HEK293T (cell line): ENCODE results near the gene PAAF1.

ENCODE experiments used
- CTCF ChIA-PET: fragments of 350-600 bp; formaldehyde crosslinking; extraction: SDS; loops from one replicate; lab custom pipeline; 2021; ENCODE audit warnings: antibody characterized with exemption, inconsistent platforms; lab: Yijun Ruan, JAX
- POLR2A ChIA-PET: fragments of 350-600 bp; formaldehyde crosslinking; extraction: SDS; loops from one replicate; lab custom pipeline; 2020; ENCODE audit warnings: antibody characterized with exemption, inconsistent platforms; lab: Yijun Ruan, JAX
- DNase-seq: peaks from one replicate; pipeline ENCODE4 v3.0.0; 2012; ENCODE audit warnings: mixed read lengths; ENCODE audit errors: extremely low spot score
- ARNT ChIP-seq: fragments of 450-650 bp; IDR thresholded peaks from 2 replicates; pipeline ENCODE4 v1.6.1; 2017; ENCODE audit warnings: mild to moderate bottlenecking
- BHLHE40 ChIP-seq: fragments of 450-650 bp; IDR thresholded peaks from 2 replicates; pipeline ENCODE4 v1.6.1; 2016; ENCODE audit warnings: mild to moderate bottlenecking, moderate library complexity, borderline replicate concordance
- CTBP1 ChIP-seq: fragments of 450-650 bp; IDR thresholded peaks from 2 replicates; pipeline ENCODE4 v1.6.1; 2016; ENCODE audit warnings: borderline replicate concordance
- ELF4 ChIP-seq: fragments of 450-650 bp; IDR thresholded peaks from 2 replicates; pipeline ENCODE4 v1.6.1; 2017; ENCODE audit warnings: antibody characterized with exemption
- FOXA1 ChIP-seq: fragments of 450-650 bp; IDR thresholded peaks from 2 replicates; pipeline ENCODE4 v1.6.1; 2016; ENCODE audit warnings: mild to moderate bottlenecking
- FOXK2 ChIP-seq: fragments of 450-650 bp; IDR thresholded peaks from 2 replicates; pipeline ENCODE4 v1.6.1; 2016; ENCODE audit warnings: mild to moderate bottlenecking
- FOXM1 ChIP-seq: fragments of 450-650 bp; IDR thresholded peaks from 2 replicates; pipeline ENCODE4 v1.6.1; 2017; ENCODE audit warnings: mild to moderate bottlenecking, borderline replicate concordance
- HDGF ChIP-seq: fragments of 450-650 bp; IDR thresholded peaks from 2 replicates; pipeline ENCODE4 v1.6.1; 2017; ENCODE audit warnings: antibody characterized with exemption, borderline replicate concordance
- L3MBTL2 ChIP-seq: fragments of 450-650 bp; conservative IDR thresholded peaks from 2 replicates; pipeline ENCODE4 v1.6.1; 2016; ENCODE audit warnings: mild to moderate bottlenecking
- LEF1 ChIP-seq: fragments of 450-650 bp; IDR thresholded peaks from 2 replicates; pipeline ENCODE4 v1.6.1; 2017; ENCODE audit warnings: mild to moderate bottlenecking, borderline replicate concordance
- NFRKB ChIP-seq: fragments of 450-650 bp; IDR thresholded peaks from 2 replicates; pipeline ENCODE4 v1.6.1; 2016; ENCODE audit warnings: mild to moderate bottlenecking, moderate library complexity
- SP1 ChIP-seq: fragments of 450-650 bp; IDR thresholded peaks from 2 replicates; pipeline ENCODE4 v1.6.1; 2017
- SUZ12 ChIP-seq: fragments of 450-650 bp; IDR thresholded peaks from 2 replicates; pipeline ENCODE4 v1.6.1; 2016; ENCODE audit warnings: mild to moderate bottlenecking
- TARDBP ChIP-seq: fragments of 450-650 bp; IDR thresholded peaks from 2 replicates; pipeline ENCODE4 v1.6.1; 2016
- ZNF384 ChIP-seq: fragments of 450-650 bp; IDR thresholded peaks from 2 replicates; pipeline ENCODE4 v1.6.1; 2016
- TF ChIP-seq, protein P1 (sequence below): fragments of 450-650 bp; IDR thresholded peaks from 2 replicates; pipeline ENCODE4 v1.6.1; 2016

Gene PAAF1

DNA sequence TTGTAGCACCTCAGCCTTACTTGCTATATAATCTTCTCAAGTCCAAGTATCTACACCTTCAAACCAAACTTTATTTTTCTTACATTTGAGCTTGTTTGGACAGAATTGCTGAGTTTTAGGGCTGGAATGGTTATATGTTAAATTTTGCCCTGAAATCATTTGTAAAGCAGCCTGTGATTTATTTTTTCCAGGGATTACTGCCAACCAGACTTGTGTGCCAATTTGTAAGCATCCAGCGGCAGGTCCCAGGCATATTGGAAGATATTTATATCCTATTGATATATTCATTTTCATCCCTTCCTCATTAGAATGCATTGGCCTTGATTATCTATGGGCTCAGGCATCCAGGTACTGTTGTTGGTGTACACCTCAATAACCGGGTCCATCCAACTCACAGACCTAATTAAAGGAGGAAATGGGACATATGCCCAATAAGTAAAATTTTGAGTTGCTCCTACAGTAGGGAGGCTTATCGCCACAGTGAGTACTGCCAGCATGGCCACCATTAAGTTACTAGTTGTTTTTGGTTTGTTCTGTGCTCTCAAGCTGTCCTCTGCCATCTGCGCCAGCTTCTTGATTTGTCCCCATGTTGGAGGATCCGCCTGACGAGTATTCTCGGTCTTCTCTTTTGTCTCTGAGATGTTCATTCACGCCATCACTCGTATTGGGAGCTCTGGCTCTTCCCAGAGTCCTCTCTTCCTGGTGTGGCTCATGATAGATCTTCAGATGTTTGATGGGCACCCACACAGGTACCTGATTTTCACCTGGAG is 64.2 kb downstream of the PAAF1 start:
- ChIA-PET POLR2A (no interaction called here), CTCF (no interaction called here)
- no peak for DNase-seq
- no peak for TF ChIP-seq FOXK2
- no peak for TF ChIP-seq SP1
- TF ChIP-seq FOXM1, result no peak
- no peak for TF ChIP-seq ELF4
- no peak for TF ChIP-seq ZNF384
- no peak for TF ChIP-seq L3MBTL2
- TF ChIP-seq, protein P1, sequence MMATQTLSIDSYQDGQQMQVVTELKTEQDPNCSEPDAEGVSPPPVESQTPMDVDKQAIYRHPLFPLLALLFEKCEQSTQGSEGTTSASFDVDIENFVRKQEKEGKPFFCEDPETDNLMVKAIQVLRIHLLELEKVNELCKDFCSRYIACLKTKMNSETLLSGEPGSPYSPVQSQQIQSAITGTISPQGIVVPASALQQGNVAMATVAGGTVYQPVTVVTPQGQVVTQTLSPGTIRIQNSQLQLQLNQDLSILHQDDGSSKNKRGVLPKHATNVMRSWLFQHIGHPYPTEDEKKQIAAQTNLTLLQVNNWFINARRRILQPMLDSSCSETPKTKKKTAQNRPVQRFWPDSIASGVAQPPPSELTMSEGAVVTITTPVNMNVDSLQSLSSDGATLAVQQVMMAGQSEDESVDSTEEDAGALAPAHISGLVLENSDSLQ, result no peak
- no peak for TF ChIP-seq HDGF
- TF ChIP-seq NFRKB, result no peak
- TF ChIP-seq TARDBP, result no peak

DNA sequence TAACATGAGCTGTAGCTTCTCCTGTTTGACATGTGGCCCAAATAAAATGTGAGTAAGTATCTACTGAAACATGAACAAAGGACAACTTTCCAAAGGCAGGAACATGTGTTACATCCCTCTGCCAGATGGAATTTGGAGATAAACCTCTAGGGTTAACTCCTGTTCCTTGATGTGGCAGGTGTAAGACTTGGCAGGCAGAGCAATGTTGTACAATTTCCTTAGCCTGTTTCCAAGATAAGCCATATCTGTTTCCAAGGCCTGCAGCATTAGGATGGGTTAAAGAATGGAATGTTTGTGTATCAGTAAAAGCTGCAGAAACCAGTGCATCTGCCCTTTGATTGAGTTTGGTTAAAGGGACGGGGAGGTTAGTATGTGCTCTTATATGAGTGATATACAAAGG is 65.2 kb downstream of the PAAF1 start:
- TF ChIP-seq BHLHE40 (no peak), ZNF384 (no peak), LEF1 (no peak), TARDBP (no peak), ELF4 (no peak), NFRKB (no peak), HDGF (no peak), SUZ12 (no peak), FOXK2 (no peak), CTBP1 (no peak), FOXM1 (no peak), ARNT (no peak), SP1 (no peak)
- TF ChIP-seq, protein P1, result no peak
- DNase-seq, result no peak
- ChIA-PET CTCF (no interaction called here), POLR2A (no interaction called here)

DNA sequence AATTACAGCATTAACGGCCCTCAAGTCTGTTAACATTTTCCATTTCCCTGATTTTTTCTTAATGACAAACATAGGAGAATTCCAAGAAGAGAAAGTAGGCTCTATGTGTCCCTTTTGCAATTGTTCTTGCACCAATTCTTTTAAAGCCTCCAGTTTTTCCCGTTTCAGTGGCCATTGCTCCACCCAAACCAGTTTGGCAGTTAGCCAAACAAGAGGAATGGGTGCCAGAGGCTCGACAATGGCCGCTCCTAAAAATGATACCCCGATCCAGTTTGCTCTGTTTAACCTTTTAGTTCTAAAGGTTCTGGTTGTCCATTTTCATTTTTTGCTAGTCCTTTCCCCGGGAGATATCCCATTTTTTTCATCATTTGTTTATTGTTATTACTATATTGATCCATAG is 67.3 kb downstream of the PAAF1 start:
- TF ChIP-seq ZNF384 (no peak), FOXK2 (no peak), ELF4 (no peak), CTBP1 (no peak), SP1 (no peak), HDGF (no peak), L3MBTL2 (no peak), TARDBP (no peak), SUZ12 (no peak)
- TF ChIP-seq, protein P1, result no peak
- ChIA-PET POLR2A (no interaction called here), CTCF (no interaction called here)
- no peak for DNase-seq

DNA sequence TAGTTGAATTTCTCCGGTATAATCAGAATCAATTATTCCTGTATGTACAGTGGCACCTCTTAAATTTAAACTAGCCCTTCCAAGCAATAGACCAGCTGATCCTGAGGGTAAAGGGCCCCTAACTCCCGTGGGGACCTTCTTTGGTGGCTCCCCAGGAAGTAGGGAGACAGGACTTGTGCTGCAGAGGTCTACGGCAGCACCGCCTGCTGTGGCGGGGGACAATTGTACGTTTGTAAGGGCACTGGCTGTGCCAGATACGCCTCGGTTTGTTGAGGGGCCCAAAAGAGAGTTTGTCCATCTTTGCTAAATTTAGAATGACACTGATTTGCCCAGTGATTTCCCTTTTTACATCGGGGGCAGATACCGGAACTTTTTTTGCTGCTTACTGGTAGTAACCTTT is 68.1 kb downstream of the PAAF1 start:
- CTCF ChIA-PET, result no interaction called here
- no peak for TF ChIP-seq ELF4
- TF ChIP-seq TARDBP, result no peak
- TF ChIP-seq ZNF384, result no peak
- no peak for TF ChIP-seq HDGF
- TF ChIP-seq NFRKB, result no peak
- no peak for TF ChIP-seq L3MBTL2
- TF ChIP-seq FOXA1, result no peak
- no peak for TF ChIP-seq SP1
- TF ChIP-seq, protein P1, result no peak
- TF ChIP-seq ARNT, result no peak
- TF ChIP-seq LEF1, result no peak
- TF ChIP-seq CTBP1, result no peak
- no peak for DNase-seq
- POLR2A ChIA-PET, result no interaction called here

DNA sequence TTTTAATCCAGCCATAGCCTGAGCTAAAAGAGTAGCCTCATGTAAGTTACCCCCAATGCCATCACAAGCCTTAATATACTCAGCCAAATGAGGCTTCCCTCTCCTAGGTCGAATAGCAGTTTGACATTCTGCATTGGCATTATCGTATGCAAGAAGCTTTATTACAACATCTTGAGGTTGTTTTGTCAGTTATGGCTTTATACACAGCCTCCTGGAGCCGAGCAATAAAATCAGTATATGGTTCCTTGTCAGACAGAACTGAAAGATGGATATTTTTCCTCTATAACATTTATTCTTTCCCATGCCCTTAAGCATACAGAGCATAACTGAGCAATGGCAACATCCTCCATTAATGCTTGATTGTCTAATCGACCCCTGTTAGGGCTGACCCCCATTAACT is 68.6 kb downstream of the PAAF1 start:
- ChIA-PET POLR2A (interaction anchor here (1.1 kb wide), 1 partner anchor 166 kb away, joined by 3 read pairs; no protein-coding TSS in a partner anchor), CTCF (no interaction called here)
- no peak for DNase-seq
- TF ChIP-seq SUZ12, result no peak
- TF ChIP-seq L3MBTL2, result no peak
- TF ChIP-seq BHLHE40, result no peak
- no peak for TF ChIP-seq NFRKB
